NCI-H187 treated with DMSO at 0.1 percent for 48 hours (cell line): ENCODE measurements around the gene AKIP1.
"Not testable (repeated sequence)": the region's sequence is repeated elsewhere in the genome, so short reads cannot be mapped to it uniquely, and the experiment has no call there.

Source experiments
- DNase-seq: peaks from one replicate; lab custom pipeline; 2025; lab: John Stamatoyannopoulos, UW

The AKIP1 gene

DNA sequence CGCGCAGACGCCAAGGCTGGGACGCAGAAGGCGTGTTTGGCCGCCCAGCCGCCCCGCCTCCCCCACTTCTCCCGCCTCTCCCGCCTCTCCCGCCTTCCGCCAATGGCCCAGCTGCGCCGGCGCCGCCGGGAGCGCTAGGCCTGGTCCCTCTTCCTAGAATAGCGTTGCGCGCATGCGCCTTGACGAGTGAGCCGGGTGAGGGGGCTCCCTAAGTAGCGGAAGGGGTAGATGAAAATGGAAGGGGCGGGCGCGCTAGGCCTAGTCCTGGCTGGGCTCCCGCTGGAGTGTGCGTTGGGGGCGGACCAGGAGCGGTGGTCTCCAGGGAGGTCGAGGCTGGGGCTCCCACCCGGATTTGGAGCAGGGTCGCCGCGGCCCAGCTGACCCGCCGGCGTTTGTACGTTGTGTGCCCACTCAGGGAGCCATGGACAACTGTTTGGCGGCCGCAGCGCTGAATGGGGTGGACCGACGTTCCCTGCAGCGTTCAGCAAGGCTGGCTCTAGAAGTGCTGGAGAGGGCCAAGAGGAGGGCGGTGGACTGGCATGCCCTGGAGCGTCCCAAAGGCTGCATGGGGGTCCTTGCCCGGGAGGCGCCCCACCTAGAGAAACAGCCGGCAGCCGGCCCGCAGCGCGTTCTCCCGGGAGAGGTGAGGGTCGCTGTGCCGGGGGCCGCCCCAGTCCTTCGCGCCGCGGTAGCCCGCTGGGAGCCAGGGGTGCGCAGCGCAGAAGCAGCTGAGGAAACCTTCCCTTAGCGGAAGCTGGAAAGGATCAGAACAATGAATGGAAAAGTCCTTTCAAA lies at the start of gene AKIP1:
AKIP1 (plus strand) TSS at position 161 of the 795 bp plus-strand sequence; CDS start at position 422, 261 bp downstream.
- peak; percentile 84 for DNase-seq

- DNase-seq: peak; percentile 36
These were observed 47.2 kb upstream of the AKIP1 start for GRCh38 chr11:8863838-8864237.

DNA sequence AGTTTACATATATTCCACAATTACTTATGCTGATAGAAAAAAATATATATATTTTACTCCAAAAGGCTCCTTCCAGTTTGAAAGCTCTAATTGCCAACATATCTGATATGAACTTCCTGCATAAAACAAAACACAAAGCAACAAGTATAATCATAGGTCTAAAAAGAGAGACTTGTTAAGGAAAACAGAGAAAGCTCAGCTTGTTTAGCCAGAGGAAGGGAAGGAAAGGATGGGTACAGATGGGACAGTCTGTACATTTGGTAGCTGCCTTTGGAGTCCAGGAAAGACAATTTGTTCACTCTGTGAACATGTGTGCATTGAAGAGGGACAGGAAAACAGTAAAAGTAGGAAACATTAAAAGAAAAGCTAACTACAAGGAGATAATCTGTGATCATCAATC lies 45.7 kb upstream of the AKIP1 start:
- DNase-seq: no peak

DNA sequence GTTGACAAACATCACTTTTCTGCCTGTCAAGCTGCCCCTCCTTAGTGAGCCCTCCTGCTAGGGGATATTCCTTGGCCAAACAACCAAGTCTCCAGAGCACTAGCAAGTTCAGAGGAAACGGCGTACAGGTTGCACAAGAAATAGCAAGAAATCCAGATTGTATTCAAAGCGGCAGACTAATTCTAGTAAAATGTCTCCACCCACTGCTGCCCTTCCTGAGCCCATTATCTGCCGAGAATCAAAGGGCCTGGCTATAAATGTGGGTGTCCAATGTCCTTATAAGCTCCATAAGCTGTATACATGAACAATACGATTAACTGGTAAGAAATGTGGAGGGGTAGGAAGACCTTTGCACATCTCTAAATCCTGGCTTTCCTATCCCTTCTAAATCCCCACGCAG lies 44.0 kb upstream of the AKIP1 start:
- no peak for DNase-seq

DNA sequence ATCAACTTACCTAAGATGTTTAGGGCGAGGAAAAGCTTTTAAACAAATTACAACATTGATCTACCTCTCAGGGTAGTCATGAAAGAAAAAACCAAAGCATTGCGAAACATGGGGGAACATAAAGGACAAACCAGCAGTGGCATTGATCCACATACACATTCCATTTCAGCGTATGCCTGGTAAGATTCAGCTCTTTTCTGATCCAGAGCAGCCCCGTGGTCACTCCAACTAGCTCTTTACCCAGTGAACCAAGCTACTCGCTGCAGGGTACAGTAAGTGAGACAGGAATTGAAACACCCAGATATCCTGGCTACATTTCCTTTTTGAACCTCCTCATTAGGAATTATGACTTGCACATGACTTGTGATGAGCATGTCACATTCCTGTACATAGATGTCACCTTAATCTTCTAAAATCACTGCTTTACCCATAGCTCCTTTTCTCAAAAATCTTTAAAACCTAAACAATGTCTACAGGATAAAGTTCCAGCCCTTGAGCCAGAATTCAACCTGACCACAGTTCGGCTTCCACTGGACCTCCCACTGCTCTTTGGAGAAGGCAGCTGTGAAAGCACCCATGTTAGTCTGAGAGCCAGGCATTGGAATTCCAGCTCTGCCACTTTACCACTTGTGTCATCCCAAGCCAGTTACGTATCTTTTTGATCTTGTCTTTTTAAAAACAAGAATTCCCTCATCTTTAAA lies 42.9 kb upstream of the AKIP1 start:
- no peak for DNase-seq

- no peak for DNase-seq
These were observed 40.4 kb upstream of the AKIP1 start for GRCh38 chr11:8870411-8871170.

GRCh38 chr11:8871171-8871775 lies 39.7 kb upstream of the AKIP1 start:
- DNase-seq: no peak

DNA sequence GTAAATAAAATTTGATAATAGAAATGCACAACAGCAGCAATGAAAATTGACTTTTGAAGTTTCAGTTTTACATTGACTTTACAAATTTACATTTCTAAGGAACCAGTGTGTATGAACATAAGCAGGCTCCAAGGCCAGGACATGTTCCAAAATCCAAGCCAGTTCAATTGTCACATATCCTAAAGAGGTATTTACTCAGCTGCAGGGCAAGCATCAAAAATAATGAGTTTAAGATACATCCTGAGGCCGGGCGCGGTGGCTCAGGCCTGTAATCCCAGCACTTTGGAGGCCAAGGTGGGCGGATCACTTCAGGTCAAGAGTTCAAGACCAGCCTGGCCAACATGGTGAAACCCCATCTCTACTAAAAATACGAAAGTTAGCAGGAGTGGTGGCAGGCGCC lies 39.0 kb upstream of the AKIP1 start:
- DNase-seq: no peak

DNA sequence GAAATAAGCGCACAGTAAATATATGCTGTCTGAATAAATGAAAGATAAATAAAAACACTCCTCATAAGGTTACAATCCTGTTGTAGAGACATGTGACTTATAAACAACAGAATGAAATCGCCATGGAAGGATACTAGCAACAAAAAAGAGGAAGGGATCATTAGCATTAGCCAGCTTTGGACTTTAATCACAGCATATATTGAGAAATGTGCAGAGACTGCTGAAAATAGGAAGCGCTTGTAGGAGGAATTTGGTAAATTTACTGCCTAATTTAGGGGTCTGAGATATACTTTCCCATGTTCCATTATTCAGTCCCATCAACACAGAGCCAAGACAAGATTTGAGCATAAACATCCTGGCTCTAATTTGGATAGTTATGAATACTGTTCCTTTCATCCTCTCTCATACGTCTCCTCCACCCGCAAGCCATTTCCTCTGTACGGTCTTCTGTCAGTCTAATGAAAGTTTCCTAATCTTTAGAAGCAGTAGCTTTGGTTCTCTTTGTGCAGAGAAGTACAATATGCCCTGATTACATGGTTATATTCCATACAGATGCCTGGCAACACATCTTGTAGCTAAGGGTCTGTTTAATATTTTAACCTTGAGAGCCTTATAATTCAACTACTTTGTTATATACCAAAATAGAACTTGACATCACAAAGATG lies 37.1 kb upstream of the AKIP1 start:
- DNase-seq: no peak

- DNase-seq: no peak
These were observed 32.2 kb upstream of the AKIP1 start for GRCh38 chr11:8878771-8879170.

- DNase-seq: not testable (repeated sequence)
These were observed 29.4 kb upstream of the AKIP1 start for GRCh38 chr11:8881585-8881984.

DNA sequence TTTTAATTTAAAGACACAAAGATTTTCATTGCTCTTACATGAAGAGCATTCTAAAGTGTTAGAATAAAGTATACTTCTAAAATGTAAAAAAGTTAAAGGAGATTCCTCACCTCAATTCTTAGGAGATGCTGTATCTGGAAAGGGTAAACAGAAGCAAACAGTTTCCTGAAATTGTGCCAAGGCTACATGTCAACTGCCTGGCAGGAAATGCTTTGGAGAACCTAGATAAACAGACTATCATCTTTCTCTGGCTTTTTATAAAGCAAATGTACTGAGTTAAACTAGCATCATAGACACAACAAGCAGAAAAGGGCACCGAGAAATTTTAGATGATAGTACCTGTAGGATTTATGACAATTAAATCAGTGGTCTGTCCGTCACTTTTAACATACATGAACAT lies 24.7 kb upstream of the AKIP1 start:
- no peak for DNase-seq

DNA sequence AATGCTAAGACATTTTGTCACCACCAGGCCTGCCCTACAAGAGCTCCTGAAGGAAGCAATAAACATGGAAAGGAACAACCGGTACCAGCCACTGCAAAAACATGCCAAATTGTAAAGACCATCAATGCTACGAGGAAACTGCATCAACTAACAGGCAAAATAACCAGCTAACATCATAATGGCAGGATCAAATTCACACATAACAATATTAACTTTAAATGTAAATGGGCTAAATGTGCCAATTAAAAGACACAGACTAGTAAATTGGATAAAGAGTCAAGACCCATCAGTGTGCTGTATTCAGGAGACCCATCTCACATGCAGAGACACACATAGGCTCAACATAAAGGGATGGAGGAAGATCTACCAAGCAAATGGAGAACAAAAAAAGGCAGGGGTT lies 19.8 kb upstream of the AKIP1 start:
- not testable (repeated sequence) for DNase-seq

- DNase-seq: no peak
These were observed 11.8 kb upstream of the AKIP1 start for GRCh38 chr11:8899119-8899753.

DNA sequence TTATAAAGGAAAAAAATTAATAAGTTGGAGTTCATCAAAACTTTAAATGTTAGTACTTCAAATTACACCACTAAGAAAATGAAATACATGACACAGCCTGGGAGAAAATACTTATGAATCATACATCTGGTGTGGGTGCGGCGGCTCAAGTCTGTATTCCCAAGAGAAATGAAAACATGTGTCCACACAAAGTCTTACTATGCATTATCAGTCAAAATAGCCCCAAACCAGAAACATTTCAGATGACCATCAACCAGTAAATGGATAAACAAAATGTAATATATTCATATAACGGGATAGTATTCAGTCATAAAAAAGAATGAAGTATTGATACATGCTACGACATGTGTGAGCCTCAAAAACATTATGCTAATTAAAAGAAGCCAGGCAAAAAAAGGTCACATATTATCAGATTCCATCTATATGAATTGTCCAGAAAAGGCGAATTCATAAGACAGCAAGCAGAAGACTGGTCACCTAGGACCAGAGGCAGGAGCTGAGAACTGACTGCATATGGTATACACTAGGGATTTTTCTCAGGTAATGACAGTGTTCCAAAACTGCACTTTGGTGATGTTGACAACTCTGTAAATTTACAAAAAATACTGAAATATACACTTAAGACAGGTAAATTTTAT lies 5.3 kb upstream of the AKIP1 start:
- DNase-seq: no peak

DNA sequence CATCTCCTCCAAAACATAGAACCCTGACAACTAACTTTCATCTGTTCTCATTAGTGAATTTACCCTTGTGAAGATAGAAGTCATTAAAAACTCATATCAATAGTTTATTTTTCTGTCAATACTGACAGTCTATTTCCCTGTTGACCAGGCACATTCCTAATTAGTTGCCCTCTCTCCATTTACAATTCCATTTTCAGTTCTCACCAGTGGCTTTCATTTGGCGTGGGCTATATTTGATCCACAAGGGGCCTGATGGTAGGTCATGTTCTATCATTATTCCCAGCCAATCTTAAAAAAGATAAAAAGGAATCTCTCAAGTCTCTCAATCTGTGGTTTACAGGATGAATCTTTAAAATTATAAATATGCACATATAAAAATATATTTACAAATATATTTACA lies 3.9 kb upstream of the AKIP1 start:
- no peak for DNase-seq

DNA sequence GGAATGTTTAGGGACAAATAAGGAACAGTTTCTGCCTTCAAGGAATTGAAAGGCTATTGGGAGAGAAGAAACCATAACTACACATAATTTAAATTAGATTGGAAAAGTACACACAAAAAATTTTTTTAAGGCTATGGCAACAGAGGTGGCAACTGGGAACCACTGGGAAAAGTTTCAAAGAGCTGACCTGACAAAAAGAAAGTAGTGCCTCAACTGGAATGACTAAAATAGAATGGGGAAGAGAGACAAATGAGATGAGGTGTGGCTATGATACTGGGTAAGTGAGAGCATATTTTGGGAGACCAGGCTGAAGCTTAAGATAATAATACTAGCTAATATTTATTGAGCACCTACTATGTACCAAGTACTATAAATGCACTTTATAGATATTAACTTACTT lies 2.9 kb upstream of the AKIP1 start:
- no peak for DNase-seq

GRCh38 chr11:8910649-8911026 lies 351 bp upstream of the AKIP1 start:
- DNase-seq: no peak

GRCh38 chr11:8913961-8914660 lies 3.1 kb downstream of the AKIP1 start:
- peak; percentile 35 for DNase-seq

DNA sequence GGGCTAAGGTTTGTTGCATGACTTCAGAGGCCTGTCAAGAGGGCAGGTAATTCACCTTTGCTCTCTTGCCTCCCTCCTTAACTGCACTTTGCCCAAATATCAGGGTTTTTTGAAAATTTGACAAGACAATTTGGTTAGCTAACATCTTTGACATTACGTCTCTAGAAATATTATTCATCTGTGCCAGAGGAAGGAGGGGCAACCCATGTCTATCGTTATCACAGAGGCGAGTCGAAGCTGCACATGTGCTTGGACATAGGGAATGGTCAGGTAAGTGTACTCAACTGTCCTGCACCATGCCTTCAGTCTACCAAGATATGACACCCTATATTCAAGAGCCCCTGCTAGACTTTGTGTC lies 3.7 kb downstream of the AKIP1 start:
- DNase-seq: no peak
